LHCN-M2 (cell line): Measurements from ENCODE around the gene BCL2L15. TPM values are rescaled to one million over a fixed set of nuclear protein-coding genes. Genes with fewer than 3 reads are reported as not detected.

Source experiments
- DNase-seq: peaks from one replicate; pipeline ENCODE4 v3.0.0-alpha.2; 2012; ENCODE audit warnings: low read depth
- total RNA-seq: library from RNA; depleted of rRNA; stranded (reverse); fragments of >200 nt; gene quantifications from 2 replicates; pipeline ENCODE4 v1.2.3, GENCODE V29; 2014

The BCL2L15 gene
- total RNA-seq, 1 experiment from 2014 or later: 0.17 TPM

DNA sequence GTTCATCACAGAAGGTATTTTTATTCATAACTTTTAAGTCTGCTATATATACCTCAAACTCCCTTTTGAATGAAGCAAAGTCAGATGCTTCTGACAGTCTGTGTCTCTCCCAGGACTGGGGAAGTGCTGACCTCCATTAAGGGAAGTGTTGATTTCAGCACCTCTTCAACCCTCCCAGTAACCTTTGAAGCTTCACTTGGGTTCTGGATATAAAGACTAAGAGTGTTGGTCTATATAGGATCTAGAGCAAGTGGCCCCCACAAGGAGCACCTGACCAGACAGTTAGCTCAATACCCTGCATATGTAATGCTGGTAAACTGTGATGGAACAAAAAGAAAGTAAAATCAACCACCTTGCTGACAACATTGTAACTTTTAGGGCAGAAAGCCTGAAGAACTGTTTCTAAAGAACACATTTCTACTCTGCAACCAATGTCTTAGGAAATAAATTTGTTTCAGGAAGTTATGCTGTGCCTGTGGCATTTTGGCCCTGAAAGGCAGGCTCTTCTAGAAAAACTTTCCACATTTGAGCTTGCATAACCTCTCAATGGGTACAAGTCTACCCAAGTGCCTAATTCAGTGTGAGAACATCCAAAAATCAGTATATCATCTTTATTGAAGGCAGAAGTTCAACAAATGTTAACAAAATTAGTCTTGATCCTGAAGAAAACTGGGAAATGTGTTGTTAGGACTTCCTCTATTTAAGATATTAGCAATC is 15.0 kb downstream of the BCL2L15 start:
- DNase-seq: no peak

DNA sequence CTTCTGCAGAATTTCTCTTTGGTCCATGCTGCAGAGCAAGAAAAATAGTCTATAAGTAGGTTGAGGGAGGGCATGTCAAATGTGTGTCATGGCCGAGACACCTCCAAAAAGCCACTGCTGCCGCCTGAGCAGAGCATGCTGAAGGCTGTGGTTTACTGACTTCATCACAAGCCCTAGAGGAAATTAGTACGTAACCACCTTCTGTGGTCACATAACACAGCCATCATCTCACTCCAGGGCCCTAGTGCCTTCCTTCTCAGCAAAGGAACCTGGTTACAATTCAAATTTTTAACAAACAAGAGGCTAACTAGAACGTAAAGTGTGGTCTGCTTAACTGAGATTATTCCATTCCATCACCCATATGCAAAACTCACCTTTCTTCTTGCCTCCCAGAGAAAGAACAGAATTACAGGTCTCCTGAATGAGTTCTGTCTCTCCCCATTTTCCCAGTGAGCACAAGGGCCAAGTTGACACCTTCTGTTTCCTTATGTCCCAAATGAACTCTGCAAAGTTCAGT is 15.7 kb downstream of the BCL2L15 start, which contains the start of gene PTPN22:
Gene PTPN22, minus strand, starts transcription at position 116 of the 517 bp plus-strand sequence.
- peak; percentile 85 for DNase-seq

DNA sequence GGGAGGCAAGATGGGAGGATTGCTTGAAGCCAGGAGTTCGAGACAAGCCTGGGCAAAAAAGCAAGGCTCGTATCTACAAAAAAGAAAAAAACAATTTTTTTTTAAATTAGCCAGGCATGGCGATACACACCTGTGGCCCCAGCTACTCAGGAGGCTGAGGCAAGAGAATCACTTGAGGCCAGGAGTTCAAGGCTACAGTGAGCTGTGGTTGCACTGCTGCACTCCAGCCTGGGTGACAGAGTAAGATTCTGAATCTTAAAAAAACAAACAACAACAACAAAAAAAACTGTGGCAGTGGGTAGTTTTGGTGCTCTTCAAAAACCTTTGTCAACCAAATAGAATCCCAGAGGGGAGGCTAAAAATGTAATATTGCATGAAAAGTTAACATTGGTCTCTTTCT is 16.6 kb downstream of the BCL2L15 start:
- no peak for DNase-seq

DNA sequence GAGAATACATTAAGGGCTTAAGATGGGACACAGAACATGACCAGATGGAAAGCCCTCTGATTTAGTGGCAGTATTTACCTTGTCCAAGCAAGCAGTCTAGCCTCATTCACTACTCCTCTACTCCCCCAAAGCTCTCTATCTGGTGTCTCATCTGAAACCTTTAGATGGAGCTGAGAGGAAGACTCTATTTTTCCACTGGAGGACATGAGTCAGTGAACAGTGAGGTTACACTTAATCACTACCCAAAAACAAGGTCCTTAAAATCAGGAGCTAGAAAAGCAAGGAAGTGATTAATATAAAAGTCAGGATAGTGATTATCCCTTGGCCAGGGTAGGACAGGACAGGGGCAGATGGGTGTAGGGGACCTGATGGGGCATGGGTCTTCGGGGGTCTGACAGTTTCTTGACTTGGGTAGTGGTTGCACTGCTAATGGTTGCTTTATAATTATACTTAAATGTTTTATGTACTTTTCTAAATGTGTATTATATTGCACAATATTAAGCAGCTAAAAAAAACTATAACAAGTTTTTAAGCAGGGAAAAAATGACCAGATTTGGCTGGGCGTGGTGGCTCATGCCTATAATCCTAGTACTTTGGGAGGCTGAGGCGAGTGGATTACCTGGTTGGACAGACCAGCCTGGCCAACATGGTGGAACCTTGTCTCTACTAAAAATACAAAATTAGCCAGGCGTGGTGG is 18.8 kb downstream of the BCL2L15 start:
- DNase-seq: peak; percentile 77

DNA sequence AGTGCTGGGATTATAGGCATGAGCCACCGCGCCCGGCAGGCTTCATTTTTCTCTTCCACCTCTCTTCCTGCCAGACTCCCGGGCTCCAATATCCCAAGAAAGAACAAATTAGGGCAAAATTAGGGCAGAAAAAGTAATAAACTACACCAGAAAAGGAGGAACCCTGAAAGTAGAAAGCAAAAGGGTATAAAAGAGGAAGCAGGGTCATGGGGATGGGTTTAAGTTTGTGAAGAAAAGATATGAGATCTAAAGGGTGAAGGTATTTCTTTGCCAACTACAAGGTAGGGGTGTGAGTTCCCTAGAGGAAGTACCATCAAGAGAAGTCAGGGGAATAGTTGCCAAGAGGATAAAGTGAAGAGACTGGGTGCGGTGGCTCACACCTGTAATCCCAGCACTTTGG is 25.7 kb downstream of the BCL2L15 start:
- no peak for DNase-seq

DNA sequence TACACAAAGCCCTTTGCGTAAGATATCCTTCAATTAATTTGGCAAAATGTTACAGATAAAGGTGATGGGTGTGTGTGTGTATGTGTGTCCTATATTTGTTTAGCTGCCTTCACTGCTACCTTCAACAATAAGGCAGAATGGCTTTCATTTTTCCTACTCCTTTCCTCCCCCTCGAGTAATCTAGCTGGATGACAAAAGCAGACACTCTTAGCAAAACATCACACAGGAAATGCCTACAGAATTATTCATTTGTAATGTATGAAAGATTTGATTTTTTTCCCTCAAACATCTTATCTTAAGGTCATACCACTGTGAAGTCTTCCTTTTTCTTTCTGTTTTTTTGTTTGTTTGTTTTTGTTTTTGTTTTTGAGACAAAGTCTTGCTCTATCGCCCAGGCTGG is 26.5 kb downstream of the BCL2L15 start:
- peak; percentile 74 for DNase-seq

DNA sequence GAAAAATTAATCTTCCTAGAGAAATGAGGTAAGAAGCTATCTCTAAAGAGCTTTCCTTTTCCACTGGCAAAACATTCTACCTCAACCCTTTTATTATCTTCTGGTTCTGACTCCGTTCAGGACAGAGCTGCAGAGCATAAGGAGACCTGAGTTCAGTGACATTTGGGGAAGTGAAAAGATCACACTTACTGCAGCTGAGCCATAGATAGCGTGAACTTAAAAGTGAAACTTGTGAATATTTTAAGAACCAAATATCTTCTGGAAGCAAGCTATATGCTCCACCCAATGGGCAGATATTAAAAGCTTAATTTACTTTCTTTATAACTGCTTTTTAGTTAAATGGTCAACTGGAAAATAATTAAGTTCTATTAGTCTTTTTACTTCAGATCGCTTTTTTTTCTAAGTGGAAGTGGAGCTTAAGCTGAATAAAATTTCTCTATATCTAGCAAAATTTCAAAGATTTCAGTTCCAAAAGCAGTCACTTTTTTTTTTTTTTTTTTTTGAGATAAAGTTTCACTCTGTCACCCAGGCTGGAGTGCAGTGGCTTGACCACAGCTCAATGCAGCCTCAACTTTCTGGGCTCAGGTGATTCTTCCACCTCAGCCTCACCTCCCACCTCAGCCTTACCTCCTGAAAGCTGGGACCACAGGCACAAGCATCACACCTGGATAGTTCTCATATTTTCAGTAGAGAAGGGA is 27.8 kb downstream of the BCL2L15 start:
- DNase-seq: no peak

DNA sequence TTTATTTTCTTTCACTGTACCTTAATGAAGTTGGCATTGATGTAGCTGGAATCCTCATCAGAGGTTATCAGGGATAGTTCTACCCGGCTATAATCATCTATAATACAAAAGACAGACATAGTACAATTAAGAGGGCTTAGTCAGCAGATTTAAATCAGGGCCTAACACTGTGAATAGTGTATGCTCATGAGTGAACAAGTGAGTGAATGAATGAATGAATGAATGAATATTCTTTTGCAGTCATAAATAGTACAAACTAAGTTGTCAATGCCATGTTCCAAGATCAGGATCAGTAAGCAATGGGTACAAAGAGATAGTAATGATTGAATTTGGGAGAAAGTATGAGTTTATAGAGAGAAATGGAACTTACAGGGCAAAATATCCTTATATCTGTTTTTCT is 28.4 kb downstream of the BCL2L15 start:
- no peak for DNase-seq

DNA sequence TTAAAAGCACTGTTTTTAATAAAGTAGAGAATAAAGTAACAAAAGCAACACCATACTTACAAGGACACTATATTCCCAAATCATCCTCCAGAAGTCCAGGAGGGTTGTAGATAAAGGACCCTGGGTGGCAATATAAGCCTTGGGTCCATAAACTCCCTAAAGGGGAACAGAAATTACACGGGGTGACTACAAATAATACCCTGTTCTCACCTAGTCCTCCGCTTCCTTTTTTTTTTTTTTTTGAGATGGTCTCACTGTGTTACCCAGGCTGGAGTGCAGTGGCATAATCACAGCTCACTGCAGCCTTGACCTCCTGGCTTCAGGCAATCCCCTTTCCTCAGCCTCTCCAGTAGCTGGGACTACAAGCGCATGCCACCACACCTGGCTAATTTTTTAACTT is 29.0 kb downstream of the BCL2L15 start:
- DNase-seq: no peak

DNA sequence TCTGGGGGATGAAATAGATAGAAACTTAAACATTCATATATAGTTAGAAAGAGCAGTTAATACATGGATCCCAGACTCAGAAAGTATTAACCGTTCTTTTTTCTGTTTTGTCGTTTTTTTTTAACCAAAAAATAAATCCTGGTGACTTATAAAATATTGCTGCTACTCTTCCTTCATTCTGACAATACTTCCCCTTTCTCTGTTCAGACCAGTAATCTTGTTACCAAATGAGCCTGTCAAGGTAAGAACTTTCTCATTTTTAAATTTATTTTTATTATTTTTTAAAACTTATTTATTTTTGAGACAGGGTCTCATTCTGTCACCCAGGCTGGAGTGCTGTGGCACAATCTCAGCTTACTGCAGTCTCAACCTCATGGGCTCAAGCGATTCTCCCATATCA is 29.6 kb downstream of the BCL2L15 start:
- no peak for DNase-seq

DNA sequence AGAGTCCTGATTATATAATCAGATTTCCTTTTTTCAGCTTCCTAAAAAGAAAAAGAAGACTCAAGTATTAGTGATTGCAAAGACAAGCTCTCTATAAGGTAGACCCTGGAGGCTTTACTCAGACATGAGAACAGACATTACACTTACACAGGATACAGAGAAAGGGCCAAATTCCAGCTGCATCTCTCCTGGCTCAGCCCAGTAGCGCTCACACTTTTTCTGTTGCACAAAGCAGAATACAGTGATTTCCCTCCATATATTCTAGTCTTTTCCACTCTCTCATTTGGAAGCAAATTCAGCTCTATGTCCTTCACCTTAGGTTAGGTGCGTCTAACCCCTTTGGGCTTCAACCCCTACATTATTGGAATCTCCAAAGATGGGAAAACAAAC is 31.0 kb downstream of the BCL2L15 start:
- no peak for DNase-seq

DNA sequence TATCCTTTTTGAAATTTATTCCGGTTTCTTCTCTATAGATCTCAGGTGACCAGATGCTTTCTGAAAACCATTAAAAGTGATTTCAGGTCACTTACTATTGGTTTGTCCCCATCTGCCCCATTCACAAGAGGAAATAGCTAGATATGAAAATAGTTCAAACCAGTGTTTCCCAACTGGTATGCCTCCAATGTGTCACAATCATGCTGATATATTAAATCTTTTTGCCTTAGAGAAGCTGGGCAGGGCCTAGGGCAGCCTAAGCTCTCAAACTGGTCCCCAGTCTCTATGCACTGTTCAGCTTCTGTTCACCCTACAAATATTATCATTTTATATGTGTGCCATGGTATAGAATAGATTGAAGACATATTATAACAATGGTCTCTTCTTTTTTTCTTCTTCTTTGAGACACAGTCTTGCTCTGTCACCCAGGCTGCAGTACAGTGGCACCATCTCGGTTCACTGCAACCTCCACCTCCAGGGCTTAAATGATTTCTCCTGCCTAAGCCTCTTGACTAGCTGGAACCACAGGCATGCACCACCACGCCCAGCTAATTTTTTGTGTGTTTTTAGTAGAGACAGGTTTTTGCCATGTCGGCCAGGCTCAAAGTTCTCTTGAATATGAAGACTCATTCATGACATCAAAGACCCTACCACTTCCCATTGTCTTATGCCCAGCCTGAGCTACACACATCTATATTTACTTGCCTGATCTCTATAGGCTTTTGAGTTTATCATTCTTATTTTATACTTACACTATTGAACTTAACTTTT is 31.6 kb downstream of the BCL2L15 start:
- DNase-seq: no peak

DNA sequence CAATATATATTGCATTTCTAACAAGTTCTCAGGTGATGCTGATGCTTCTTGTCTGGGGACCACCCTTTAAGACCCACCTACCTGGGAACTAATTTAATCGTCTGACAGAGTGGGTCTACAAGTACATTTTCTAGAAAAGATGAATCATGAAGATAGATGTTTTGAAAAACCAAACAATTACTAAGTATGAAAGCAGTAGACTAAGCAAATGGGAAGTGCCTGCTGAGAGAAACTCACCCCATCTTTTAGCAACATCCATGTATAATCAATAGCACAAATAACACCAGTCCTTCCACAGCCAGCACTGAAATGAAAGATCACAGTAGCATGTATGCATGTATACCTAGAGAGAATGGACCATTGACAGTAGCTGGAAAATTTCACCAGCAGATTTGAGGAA is 33.1 kb downstream of the BCL2L15 start:
- no peak for DNase-seq

DNA sequence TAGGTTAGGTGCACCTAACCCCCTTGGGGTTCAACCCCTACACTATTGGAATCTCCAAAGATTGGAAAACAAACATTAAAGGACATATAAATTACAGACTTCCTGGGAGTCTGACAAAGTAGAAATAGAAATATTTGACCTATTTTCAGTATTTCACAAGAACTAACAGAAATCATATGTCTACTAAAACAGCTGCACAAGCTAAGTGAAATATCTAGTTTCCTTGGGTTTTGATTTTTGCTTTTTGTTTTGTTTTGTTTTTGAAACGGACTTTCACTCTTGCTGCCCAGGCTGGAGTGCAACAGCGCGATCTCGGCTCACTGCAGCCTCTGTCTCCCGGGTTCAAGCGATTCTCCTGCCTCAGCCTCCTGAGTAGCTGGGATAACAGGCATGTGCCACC is 34.7 kb downstream of the BCL2L15 start:
- DNase-seq: peak; percentile 50

DNA sequence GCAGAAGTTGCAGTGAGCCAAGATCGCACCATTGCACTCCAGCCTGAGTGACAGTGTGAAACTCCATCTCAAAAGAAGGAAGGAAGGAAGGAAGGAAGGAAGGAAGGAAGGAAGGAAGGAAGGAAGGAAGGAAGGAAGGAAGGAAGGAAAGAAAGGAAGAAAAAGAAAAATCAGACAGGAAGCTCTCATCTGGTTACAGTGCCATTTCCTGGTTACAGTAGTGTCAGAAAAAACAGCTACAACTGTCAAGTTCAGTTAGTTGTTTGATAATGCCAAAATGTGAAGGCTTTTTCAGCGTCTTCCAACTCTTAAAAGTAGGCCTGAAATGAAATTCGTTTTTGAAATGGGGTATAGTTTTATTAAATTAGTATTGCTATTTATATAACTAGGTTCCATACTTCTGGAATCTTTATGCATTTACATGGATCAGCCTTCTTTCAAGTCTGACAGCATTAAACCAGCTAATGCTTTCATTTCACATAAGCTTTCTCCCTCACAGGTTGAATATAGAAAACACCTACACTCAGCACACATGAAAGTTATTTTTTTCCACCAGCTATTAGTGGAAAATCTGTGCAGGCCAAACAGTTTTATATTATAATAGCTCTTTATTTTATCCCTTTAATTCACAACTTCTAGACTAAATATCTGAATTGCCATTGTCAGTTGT is 37.1 kb downstream of the BCL2L15 start:
- DNase-seq: no peak

DNA sequence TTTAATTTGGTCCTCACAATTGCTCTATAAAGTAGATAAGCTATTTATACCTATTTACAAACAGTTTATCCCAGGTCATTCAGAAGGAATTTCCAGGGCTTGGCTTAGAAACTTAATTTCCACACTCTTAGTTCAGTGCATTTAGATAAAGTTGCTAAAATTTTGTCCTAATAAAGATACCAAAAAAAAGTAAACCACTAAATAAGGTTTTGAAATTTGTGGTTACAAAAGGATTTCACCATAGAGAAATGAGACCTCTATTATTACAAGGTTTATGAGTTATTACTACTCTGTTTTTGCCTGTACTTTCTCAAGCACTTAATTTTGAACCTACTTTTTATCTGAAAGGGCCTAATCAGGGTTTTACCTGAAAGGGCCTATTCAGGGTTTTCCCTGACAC is 38.3 kb downstream of the BCL2L15 start:
- no peak for DNase-seq

DNA sequence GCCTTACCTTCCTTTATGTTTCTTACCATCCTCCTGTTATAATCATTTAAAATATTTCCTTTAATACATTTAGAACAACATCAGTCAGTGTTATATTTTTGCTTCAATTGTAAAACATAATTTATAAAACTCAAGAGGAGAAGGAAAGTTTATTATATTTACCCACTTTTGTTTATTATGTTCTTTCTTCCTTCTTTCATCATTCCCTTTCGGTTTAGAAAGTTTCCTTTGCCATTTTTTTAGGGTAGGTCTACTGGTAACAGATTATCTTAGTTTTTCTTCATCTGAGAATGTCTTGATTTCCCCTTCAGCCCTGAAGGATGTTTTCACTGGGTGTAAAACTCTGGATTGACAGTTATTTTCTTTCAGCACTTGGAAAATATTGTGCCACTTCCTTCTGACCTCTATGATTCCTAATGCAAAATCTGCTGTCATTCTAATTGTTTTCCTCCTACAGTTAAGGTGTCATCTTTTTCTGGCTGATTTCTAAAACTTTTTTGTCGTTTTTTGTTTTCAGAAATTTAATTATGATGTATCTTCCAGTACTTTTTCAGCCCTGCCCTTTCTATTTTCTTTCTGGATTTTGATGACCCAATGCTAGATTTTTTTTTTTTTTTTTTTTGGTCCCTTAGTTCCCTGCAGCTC is 40.9 kb downstream of the BCL2L15 start:
- no peak for DNase-seq

DNA sequence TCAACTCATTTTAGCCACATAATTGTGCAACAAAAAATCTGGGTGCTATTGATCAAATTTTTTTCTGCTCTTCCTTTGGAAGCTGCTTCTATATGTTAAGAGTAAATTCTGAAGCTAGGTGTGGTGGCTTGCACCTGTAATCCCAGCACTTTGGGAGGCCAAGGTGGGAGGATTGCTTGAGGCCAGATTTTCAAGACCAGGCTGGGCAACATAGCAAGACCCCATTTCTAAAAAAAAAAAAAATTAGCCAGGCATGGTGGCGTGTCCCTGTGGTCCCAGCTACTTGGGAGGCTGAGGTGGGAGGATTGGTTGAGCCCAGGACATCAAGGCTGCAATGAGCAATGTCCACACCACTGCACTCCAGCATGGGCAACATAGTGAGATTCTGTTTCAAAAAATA is 50.8 kb downstream of the BCL2L15 start:
- no peak for DNase-seq

DNA sequence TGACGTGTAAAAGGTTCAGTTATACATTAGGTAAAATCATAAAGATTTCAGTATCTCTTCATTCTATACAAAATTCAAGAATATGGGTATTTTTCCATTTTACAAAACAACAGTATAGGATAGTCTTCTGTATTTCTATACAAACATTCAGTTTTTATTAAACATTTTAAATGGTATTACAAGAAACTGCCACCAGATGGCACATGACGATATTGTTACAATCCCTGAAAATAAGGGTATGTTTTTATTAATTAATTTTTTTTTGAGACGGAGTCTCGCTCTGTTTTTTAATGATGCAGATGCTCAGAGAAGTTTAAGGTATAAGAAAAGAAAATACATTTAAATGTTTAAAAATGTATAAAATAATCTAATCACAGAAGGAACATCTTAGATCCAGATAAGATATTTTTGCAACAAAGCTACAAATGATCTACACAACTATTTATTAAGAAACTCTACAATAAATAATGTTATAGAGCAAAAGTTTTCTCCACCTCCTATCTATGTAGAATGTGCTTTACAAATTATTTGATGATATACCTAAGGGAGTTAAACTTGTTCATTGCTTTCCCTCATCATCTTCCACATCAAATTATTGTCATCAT is 51.6 kb downstream of the BCL2L15 start:
- peak; percentile 57 for DNase-seq

DNA sequence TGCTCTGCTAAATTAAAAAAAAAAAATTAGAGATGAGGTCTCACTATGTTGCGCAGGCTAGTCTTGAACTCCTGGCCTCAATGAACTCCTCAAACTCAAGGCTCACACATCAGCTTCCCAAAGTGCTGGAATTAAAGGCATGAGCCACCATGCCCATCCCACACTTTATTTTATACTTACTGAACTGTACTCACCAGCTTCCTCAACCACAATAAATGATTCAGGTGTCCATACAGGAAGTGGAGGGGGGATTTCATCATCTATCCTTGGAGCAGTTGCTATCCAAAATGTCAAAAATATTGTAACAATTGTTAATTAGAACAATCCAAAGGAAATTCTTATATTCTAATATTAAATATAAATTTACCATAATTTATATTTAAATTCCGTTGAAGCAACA is 52.7 kb downstream of the BCL2L15 start:
- no peak for DNase-seq
